Non-pigmented ciliary epithelial cell (primary cell): ENCODE data around the gene HOMER3.
"Not testable (repeated sequence)": the region's sequence is repeated elsewhere in the genome, so short reads cannot be mapped to it uniquely, and the experiment has no call there.

Source experiments
- DNase-seq: peaks from one replicate; pipeline ENCODE4 v3.0.0-alpha.2; 2010; ENCODE audit warnings: low read depth

Gene HOMER3

DNA sequence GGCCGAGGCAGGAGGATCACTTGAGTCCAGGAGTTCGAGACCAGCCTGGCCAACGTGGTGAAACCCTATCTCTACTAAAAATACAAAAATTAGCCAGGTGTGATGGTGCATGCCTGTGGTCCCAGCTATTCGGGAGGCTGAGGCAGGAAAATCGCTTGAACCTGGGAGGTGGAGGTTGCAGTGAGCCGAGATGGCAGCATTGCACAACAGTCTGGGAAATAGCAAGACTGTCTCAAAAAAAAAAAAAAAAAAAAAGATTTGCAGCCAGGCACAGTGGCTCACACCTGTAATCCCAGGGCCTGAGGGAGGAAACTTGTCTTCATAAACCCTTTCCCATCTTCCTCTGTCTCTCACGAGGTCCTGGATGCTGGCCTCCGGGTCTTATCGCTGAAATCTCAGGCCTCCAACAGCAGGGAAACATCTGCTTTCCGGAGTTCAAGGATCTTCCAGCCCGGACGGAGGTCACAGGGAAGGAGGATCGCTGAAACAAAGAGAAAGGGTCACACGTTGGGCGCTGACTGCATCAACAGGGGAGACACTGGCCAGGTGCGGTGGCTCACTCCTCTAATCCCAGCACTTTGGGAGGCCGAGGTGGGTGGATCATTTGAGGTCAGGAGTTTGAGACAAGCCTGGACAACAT, 11.5 kb upstream of the HOMER3 start:
- not testable (repeated sequence) for DNase-seq

DNA sequence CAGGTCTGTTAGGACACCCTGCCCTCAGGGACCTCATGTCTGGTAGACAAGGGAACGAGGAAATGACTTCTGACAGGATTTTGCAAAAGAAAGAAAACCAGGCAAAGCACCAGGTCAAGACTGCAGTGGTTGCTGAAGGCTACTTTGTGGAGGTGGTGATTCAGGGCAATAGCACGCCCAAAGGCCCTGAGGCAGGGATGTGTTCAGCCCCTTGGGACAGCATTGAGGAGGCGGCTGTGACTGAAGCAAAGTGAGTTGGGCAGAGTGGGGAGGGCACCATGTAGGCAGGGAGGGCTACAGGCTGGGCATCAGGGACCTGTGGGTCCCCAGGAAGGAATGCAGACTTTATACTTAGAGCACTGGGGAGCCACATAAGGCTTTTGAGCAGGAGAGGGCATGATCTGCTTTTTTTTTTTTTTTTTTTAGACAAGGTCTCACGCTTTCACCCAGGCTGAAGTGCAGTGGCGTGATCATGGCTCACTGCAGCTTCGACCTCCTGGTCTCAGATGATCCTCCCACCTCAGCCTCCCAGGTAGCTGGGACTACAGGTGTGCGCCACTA, 10.8 kb upstream of the HOMER3 start:
- DNase-seq: no peak

DNA sequence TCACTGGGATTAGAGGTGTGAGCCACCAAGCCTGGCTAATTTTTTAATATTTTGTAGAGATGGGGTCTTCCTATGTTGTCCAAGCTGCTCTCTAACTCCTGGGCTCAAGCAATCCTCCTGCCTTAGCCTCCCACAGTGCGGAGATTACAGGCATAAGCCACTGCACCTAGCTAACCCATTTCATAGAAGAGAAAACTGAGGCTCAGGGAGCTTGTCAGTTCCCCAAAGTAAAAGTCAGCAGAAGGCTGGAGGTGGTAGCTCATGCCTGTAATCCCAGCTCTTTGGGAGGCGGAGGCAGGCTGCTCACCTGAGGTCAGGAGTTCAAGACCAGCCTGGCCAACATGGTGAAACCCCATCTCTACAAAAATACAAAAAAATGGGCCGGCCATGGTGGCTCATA, 8.8 kb upstream of the HOMER3 start:
- no peak for DNase-seq

DNA sequence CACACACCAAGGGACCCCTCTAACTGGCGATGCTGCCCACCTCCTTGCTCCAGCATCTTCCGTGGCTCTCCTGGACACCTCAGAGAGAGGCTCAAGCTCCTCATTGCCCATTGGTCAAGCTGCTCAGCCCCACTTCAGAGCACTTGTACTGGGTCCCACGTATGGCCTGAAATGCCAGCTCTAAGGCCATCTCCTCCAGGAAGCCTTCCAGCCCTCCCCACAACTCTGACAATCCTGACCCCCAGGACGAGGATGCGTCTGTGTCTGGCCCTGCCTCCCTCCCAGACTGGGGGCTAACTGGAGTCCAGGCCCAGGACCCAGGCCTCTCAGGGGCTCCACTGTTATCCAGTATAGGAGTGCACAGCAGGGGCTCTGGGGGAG, 7.9 kb upstream of the HOMER3 start:
- no peak for DNase-seq

DNA sequence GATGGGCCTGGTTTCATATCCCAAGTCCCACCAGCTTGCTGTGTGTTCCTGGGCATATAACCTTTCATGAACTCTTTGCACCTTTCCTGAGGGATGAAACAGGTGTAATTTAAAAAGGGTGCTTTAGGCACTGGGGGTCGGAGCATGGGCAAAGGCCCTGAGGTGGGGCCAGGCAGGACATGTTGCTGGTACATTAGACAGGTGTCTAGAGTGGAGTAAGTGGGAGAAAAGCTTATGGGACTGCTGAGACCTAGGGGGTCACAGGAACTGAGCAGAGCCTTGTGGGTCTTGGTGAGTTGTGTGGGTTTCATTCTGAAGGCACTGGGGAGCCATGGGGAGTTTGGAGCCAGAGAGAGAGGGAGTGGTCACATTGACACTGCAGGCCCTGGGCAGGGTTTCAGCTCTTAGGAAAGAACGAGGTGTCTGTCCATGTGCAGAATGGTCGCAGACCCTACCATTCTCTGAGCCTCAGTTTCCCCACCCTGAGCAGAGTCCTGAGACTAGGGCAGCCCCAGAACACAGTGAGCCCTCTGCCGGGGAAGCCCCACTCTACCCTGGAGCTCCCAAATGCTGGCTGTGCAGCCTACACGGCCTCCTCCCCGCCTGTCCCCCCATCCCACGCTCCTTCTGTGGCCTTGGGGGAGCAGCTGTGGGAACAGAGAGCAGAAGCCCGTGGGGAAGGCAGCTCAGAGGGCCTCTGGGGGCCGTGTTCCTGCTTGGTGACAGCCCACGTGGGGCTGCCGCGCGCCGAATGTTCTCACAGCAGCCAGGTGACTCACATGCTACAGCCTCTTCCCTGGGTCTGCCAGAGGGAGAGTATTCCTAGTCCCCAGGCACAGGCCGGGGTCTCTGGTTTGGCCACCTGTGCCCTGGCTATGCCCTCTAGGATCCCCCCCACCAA, 7.3 kb upstream of the HOMER3 start:
- no peak for DNase-seq

DNA sequence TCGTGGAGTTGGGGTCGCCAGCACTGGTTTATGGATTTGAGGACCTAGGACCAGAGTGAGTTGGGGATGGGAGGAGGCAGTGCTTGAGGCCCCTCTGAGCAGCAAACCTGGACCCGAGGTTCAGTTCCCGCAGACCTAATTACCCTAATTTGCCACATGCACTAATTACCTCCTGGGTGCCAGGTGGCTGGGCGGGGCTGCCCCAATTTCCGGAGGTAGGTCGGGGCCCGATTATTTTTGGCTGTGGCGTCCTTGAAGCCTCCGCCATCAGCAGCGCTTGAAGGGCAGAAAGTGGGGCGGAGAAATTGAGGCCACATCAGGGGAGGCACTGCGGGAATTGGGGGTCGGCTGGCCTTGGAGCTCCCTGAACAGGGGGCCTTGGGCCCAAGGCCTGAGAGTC, 5.9 kb upstream of the HOMER3 start:
- no peak for DNase-seq

DNA sequence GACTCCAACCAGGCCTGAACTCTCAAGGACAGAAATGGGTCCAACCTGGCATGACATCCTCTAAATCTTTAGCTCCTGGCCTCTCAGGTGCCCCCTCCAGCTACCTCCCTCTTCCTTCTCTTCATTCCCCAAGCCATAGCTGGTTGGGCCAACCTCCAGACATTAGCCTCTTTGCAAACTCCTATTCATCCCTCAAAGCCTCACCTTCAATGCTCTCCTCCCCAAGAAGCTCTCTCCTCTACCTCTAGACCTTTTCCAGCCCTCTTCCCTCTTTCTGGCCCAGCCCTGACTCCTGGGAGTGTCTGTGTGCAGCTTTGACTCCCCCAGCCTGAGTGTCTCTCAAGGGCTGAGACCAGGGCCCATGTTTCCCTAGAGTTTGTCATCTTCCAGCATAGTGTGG, 5.3 kb upstream of the HOMER3 start:
- DNase-seq: no peak

DNA sequence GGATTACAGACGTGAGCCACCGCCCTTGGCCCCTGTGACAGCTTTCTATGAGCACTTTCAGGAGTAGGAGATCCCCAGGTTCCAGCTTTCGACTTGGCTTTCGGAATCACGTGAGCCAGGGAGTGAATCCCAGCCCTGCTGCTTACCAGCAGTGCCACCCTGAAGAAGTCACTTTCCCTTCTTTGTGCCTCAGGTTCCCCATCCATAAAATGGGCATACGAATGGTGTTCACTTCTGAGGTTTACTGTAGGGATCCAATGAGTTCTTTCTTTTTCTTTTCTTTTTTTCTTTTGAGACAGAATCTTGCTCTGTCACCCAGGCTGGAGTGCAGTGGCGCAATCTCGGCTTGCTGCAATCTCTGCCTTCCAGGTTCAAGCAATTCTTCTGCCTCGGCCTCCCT, 4.3 kb upstream of the HOMER3 start:
- no peak for DNase-seq

DNA sequence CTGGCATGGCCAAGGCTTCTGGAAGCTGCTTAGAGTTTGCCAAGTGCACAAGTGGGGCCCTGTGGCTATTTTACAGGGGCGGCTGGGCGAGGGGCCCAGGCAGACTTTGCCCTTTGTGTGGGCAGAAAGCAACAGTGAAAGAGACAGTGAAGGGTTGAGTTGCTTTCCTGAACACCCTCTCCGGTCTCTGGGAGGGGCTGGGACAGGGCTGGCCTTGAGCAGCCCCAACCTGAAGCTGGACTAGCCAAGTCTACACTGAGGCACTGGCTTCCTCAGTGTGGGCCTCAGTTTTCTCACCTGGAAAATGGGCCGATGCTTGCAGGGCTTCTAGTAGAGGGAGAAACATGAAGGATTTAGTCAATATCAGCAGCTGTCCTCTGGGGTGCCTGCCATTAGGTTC, 2.4 kb upstream of the HOMER3 start:
- no peak for DNase-seq

DNA sequence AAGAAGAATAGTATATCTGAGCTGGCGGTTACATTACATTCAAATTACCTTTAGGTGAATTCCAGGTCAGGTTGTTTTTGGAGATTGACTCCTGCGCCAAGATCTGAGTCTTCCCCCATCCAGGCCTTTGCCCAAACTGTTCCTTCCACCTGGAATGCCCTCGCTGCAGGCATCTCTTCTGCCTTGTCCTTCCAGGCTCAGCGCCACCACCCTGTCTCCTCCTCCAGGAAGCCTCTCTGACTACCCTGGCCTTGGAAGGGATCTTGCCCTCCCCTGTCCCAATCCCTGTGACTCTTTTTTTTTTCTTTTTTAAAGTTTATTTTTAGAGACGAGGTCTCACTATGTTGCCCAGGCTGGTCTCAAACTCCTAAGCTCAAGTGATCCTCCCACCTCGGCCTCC, 1.7 kb upstream of the HOMER3 start:
- no peak for DNase-seq

DNA sequence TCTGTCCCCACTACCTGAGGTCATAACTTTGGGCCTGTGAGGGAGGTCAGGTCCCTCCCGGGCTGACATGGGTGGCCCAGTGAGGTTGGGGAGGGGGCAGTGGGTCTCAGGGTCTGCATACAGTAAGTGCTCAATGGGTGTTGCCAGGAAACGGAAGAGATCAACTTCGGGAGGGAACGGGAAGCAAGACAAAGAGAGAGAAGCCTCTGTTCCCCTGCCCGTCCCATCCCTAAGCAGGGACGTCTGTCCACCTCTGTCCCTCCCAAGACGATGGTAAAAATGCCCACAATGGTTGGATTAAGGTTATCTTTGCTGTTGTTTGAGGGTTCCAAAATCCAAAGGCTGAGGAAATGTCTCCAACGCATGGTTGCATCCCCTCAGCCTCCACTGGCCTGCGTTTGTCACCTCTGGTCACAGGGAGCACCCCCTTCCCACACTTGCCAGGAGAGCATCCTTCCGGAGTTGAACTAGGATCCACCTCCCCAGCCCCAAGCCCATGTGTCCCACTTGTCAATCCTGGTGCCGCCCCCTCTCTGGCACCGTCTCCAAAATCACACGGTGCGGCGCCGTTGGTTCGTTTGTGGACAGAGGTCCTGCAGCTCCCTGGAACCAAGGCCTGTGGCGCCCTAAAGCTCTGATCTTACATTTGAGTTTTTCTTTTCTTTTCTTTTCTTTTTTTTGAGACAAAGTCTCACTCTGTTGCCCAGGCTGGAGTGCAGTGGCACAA, 774 bp upstream of the HOMER3 start:
- no peak for DNase-seq

DNA sequence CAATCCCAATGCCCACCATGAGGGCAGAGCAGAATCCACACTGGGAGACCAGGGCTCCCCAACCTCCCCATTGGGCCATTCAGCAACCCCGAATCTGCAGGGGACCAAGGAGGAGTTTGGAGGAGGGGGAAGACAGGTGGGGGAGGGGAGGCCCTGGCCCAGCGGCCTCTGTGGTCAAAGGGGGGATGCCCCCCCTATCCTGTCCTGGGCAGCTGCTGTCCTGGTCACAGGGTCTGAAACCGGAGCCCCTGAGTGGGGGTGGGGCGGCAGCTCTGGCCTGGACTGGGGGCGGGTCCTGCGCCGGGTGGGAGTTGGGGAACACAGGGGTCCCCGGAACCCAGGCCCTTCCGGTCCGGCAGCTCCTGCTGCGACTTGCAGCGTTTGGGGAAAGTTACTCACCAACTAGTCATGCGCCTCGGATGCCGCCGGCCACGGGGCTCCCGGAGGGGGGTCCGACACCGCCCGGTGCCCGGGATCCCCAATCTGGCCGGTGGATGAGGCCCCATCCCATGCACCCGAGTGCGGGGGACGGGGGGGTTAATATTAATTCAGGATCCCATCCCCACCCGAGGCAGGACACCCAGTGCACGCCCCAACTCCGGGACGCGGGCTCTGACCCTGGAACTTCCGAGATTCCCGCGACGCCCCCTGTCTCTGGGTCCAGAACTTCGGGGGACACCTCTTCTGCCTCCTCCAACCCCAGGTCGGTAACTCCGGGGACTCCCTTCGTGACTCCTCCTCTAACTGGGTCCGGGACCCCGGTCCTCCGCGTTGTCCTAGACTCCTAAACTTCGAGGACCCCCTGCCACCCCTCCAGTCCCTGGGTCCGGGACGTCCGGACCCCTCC, 872 bp downstream of the HOMER3 start:
- no peak for DNase-seq

DNA sequence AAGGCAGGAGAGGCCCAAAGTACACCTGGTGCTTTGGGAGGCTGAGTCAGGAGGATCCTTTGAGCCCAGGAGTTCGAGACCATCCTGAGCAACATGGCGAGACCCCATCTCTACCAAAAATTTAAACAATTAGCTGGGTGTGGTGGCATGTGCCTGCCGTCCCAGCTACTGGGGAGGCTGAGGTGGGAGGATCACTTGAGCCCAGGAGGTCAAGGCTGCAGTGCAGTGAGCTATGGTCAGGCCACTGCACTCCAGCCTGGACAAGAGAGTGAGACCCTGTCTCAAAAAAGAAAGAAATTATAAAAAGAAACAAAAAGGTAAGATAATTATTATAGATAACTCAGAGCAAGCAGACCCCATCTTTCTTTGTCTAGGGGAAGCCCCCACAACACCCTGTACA, 1.9 kb downstream of the HOMER3 start:
- no peak for DNase-seq

DNA sequence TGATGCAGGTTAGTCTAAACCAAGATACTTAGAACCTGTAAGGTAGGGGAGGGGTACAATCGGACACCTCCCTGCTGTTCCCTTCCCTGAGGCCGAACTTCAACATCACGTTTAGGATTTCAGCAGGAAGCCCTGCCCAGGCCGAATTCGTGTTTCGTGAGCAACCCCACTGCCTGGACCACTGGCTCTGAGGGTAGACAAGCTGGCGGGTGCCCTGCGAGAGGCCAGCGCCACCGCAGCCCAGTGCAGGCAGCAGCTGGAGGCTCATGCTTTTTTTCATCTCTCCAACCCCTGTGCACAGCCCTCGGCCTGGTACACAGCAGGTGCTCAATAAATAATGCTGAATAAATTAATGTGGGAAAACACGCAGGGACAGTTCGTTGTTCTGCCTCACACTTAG, 7.7 kb downstream of the HOMER3 start:
- no peak for DNase-seq

DNA sequence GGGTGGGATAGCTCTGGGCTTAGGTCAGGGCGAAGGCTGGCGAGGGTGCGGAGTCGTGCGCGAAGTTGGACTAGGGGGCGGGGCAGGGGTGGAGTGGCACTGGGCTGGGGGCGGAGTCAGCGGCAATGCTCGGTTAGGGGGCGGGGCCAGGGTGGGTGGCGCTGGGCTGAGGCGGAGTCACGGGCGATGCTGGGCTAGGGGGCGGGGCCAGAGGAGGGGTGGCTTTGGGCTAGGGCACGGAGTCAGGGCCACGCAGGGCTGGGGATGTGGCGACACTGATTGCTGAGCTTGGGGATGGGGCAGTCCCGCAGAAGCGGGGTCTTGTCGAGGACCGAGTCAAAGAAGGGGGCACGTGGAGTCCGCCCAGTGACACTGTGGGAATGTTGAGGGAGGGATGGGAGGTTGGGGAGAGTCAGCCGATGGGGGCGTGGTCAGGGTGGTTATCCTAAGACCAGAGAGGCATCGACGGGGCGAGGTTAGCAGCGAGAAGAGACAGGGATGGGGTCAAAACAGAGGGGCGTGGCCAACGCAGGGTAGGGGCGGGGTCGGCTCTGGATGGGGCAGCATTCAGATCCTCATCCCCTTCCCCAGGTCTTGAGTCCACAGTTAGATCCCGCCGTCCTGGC, 8.7 kb downstream of the HOMER3 start:
- no peak for DNase-seq

DNA sequence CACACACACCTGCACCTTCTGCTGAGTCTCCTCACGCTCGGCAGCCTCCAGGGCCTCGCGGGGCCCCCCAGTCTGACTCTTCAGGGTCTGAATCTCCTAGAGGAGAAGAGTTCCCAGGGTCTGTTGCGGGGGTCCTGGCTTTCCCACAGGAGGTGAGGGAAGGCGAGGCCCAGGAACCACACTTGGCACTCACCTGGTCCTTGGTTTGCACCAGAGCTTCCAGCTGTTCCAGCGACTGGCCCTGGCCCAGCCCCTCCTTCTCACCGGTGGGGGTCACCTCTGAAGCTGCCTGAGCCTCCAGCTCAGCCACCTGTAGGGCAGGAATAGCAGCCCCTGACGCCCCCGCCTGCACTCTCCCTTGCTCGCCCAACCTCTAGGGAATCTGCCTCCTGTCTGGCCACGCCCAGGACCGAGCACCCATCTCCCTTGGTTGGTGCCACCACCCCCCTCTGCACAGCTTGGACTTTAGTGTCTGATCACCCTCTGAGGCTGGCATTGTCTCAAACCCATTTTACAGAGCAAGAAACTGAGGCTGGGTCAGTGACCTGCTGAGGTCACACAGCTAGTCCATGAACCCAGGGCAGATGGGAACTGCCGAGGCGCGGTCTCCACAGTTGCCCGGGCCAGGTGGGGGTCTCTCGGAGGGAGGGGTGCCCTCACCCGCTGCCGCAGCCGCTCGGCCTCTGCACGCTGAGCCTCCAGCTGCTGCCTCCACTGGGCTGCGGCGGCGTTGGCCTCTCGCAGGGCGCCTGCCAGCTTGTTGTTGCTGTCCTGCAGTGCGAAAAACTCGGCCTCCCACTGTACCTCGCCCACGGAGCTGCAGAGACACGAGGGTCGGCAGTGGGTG, 9.5 kb downstream of the HOMER3 start:
- no peak for DNase-seq

DNA sequence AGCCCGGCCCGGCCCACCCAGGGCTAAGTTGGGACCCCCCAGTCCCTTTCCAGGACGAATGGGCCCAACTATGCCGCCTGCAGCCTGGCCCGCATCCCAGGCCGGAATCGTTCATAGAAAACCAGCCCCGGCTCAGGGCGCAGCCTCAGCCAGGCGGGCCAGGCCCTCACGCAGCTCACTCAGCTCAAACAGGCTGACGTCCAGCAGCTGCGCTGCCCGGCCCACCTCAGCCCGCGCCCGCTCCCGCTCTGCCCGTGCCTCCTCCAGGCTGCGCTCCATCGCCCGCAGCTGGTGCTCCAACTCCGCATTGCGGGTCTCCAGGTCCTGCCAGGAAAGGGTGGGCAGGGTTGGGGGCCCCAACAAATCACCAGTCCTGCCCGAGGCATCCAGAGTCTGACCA, 11.7 kb downstream of the HOMER3 start:
- DNase-seq: no peak

DNA sequence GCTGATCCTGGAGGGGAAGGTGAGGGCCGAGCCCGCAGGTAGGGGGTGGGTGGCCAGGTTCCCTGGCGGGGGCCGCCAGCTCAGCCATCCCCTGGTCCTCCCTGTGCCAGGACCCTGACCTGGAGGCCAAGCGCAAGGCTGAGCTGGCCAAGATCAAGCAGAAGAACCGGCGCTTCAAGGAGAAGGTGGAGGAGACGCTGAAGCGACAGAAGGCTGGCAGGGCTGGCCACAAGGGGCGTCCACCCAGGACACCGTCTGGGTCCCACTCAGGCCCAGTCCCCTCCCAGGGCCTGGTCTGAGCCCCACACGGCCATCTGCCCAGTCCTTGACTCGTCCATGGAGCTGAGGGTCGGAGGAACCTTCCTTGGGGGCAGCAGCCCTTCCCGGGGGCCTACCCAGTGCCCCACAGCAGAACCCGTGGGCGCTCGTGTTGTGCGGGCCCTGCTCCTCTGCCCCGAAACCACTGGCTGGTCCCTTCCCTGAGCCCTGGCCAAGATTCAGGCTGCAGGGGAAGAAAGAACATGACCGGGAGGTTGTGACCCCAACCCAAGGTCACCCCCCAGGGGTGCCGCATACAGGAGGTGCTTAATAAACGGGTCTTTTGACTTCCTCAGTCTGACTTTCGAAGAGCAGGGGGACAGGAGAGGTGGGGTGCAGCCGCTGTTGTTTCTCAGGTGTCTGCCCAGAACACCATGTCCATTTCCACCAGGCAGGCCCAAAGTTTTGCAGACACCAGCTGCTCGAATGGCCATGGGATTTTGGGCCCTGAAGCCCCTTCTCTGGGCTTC, 12.8 kb downstream of the HOMER3 start:
- no peak for DNase-seq

DNA sequence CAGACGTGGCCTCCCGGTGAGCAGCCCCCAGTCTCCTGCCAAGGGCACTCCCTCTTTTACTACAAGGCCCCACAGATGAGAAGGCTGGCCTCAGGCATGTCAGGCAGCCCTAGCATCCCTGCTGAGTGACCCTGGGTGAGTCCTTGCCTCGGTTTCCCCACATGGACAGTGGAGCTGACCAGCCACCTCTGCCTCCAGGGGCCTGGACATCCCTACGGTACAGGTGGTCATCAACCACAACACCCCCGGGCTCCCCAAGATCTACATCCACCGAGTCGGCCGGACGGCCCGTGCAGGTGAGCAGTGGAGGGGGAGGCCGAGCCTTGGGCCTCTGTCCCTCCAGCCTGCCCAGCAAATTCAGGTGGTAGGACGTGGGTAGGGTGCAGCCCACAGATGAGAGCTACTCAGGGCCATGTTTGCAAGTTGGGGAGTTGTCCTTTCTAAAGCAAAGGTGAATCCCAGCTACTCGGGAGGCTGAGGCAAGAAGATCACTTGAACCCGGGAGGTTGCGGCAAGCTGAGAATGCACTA, 16.3 kb downstream of the HOMER3 start:
- DNase-seq: no peak
